Muscle layer of colon (tissue), 2 donors: ENCODE data around the gene ITK.

Source experiments
- H3K27ac ChIP-seq: one replicate; pipeline ENCODE4 v1.7.0; 2013; ENCODE audit warnings: low read depth, mild to moderate bottlenecking, low read length, moderate library complexity
- H3K27me3 ChIP-seq, 2 donors: one replicate each; pipeline ENCODE4 v1.7.0; 2013; ENCODE audit warnings: low read length in 2 of 2, mild to moderate bottlenecking in 2 of 2; ENCODE audit not compliant: insufficient read depth in 2 of 2, control insufficient read depth in 1 of 2
- H3K36me3 ChIP-seq: one replicate; pipeline ENCODE4 v1.7.0; 2013; ENCODE audit warnings: mild to moderate bottlenecking, low read length; ENCODE audit not compliant: insufficient read depth
- H3K4me1 ChIP-seq: one replicate; pipeline ENCODE4 v1.7.0; 2013; ENCODE audit warnings: mild to moderate bottlenecking, low read length; ENCODE audit not compliant: insufficient read depth
- H3K4me3 ChIP-seq, 2 donors: one replicate each; pipeline ENCODE4 v1.7.0; 2013; ENCODE audit warnings: low read length in 2 of 2, low read depth in 1 of 2, mild to moderate bottlenecking in 1 of 2, moderate library complexity in 1 of 2
- H3K9ac ChIP-seq: one replicate; pipeline ENCODE4 v1.7.0; 2013; ENCODE audit warnings: low read length
- H3K9me3 ChIP-seq: one replicate; pipeline ENCODE4 v1.7.0; 2013; ENCODE audit warnings: mild to moderate bottlenecking, low read length
- donor health status: abdominal sarcoma.
- donor health status: Adenocarcinoma of cecum.

ITK gene

GRCh38 chr5:157278319-157279037, 97.8 kb downstream of the ITK start:
- Histone ChIP-seq H3K9ac (no peak overlapping the region), H3K27me3 (no peaks in the 10 kb centered on the region), H3K9me3 (no peaks in the 10 kb centered on the region), H3K27ac (no peak overlapping the region), H3K4me1 (no peaks in the 10 kb centered on the region), H3K4me3 (no peak overlapping the region), H3K36me3 (no peaks in the 10 kb centered on the region)

GRCh38 chr5:157279605-157280239, 99.1 kb downstream of the ITK start:
- H3K9me3 ChIP-seq: no peaks in the 10 kb centered on the region
- H3K4me3 ChIP-seq: no peak overlapping the region
- no peak overlapping the region for H3K9ac ChIP-seq
- no peaks in the 10 kb centered on the region for H3K27me3 ChIP-seq
- H3K27ac ChIP-seq: no peak overlapping the region
- H3K36me3 ChIP-seq: no peaks in the 10 kb centered on the region
- no peaks in the 10 kb centered on the region for H3K4me1 ChIP-seq

DNA sequence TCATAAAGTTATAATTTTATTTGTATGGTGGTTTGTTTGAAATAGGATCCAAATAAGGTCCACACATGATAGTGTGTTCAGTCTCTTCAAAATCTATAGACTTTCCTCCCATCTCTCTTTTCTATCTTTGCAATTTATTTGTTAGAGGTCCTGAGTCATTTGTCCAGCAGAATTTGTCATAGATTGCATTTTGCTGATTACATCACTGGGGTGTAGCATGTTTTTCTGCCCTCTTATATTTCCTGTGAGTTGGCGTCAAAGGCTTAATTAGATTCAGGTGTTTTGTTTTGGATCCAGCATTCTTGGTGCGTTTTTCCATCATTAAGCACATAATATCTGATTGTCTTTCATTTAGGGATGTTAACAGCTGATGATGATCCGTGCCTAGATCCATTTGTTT, 100.3 kb downstream of the ITK start:
- Histone ChIP-seq H3K9me3 (no peaks in the 10 kb centered on the region), H3K27me3 (no peaks in the 10 kb centered on the region), H3K9ac (no peak overlapping the region)

GRCh38 chr5:157282150-157282549, 101.5 kb downstream of the ITK start:
- Histone ChIP-seq H3K27me3 (no peaks in the 10 kb centered on the region), H3K9ac (no peak overlapping the region), H3K4me1 (no peaks in the 10 kb centered on the region), H3K9me3 (no peaks in the 10 kb centered on the region), H3K4me3 (no peak overlapping the region), H3K27ac (no peak overlapping the region), H3K36me3 (no peaks in the 10 kb centered on the region)

More for the DNA sequence above, 100.3 kb downstream of the ITK start:
- Histone ChIP-seq H3K36me3 (no peaks in the 10 kb centered on the region), H3K4me3 (no peak overlapping the region), H3K4me1 (no peaks in the 10 kb centered on the region), H3K27ac (no peak overlapping the region)

DNA sequence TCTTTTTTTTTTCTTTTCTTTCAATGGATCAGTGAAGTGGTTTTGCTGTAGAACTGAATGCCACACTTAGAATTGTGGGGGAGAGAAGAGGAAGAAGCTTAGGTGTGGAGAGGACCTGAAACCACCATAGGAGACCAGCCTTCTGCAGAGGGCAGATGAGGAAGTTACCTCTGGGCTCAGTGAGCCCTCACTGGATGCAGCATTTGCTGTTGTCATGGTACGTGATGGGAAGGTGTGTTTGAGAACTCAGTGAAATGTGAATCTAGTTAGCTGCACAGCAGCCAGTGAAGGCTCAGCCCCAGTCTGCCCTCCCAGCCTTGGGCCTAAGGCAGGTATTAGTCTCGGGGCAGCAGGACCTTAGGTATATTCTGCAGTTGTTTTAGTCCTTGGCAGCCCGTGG, 102.8 kb downstream of the ITK start:
- no peak overlapping the region for H3K9ac ChIP-seq
- no peak overlapping the region for H3K4me3 ChIP-seq
- H3K36me3 ChIP-seq: no peaks in the 10 kb centered on the region
- H3K27ac ChIP-seq: no peak overlapping the region
- no peaks in the 10 kb centered on the region for H3K4me1 ChIP-seq
- no peaks in the 10 kb centered on the region for H3K27me3 ChIP-seq
- no peaks in the 10 kb centered on the region for H3K9me3 ChIP-seq

DNA sequence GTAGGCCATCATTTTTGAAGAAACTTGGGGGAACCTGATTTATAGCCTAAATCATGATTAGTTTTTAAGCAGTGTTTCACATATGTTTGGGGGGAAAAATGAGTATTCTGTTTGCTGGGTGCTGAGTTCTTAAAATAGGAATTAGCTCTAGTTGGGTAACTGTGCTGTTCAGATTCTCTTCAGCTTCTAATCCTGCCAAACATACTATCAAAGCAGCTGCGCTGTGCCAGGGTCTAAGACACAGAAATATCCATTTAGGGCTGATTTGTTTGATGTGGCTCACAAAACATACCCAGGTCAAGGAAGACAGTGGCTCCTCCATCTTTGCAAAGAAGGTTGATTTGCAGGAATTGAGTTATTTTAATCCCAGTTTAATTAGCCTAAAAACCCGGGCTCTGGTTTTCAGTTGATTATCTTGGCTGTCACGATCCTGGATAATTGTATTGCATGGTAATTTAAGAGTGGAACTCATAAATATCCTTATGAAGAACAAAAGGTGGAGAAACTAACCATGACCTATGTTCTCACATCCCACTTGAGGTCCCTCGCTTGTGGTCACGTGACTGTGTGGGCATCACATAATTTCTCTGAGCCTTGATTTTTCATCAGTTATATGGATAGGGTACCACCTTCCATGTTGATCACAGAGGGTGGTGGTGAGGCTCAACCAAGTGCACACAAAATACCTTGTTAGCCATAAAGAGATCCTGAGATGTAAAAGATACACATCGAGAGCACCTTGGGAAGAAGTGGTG, 104.0 kb downstream of the ITK start:
- Histone ChIP-seq H3K27me3 (no peaks in the 10 kb centered on the region), H3K4me1 (no peaks in the 10 kb centered on the region), H3K27ac (no peak overlapping the region), H3K36me3 (no peaks in the 10 kb centered on the region), H3K9ac (no peak overlapping the region), H3K9me3 (no peaks in the 10 kb centered on the region), H3K4me3 (no peak overlapping the region)

GRCh38 chr5:157285310-157286035, 104.8 kb downstream of the ITK start:
- Histone ChIP-seq H3K9ac (no peak overlapping the region), H3K27me3 (no peaks in the 10 kb centered on the region), H3K9me3 (no peaks in the 10 kb centered on the region), H3K36me3 (no peaks in the 10 kb centered on the region), H3K4me1 (no peaks in the 10 kb centered on the region), H3K4me3 (no peak overlapping the region), H3K27ac (no peak overlapping the region)

DNA sequence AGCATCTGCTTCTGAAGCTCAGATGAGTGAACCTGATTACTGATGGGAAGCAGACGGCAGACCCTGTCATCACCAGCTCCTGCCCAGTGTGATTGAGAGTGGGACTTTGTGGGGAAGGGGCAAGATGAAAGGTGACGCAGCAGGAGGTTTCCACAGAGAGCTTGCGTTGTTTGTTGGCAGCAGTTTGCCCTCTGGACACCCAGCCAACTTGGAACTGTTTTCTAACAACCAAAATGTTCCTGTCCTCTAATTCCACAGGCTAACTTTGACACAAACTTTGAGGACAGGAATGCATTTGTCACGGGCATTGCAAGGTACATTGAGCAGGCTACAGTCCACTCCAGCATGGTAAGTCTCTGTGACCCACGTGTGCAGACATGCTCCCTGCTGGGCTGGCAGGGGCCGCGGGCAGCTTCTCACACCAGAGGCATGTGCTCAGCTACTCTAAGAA, 106.1 kb downstream of the ITK start:
- no peaks in the 10 kb centered on the region for H3K4me1 ChIP-seq
- H3K9ac ChIP-seq: no peak overlapping the region
- no peaks in the 10 kb centered on the region for H3K9me3 ChIP-seq
- H3K4me3 ChIP-seq: no peak overlapping the region
- H3K27ac ChIP-seq: no peak overlapping the region
- no peaks in the 10 kb centered on the region for H3K27me3 ChIP-seq
- no peaks in the 10 kb centered on the region for H3K36me3 ChIP-seq

- Histone ChIP-seq H3K4me1 (no peaks in the 10 kb centered on the region), H3K9me3 (no peaks in the 10 kb centered on the region), H3K9ac (no peak overlapping the region), H3K27me3 (no peaks in the 10 kb centered on the region), H3K27ac (no peak overlapping the region), H3K4me3 (no peak overlapping the region), H3K36me3 (no peaks in the 10 kb centered on the region)
These were observed 107.9 kb downstream of the ITK start for GRCh38 chr5:157288405-157289163.

GRCh38 chr5:157289164-157289819, 108.7 kb downstream of the ITK start:
- H3K9me3 ChIP-seq: no peaks in the 10 kb centered on the region
- H3K4me3 ChIP-seq: no peak overlapping the region
- H3K27ac ChIP-seq: no peak overlapping the region
- no peak overlapping the region for H3K9ac ChIP-seq
- H3K27me3 ChIP-seq: no peaks in the 10 kb centered on the region
- H3K36me3 ChIP-seq: no peaks in the 10 kb centered on the region
- no peaks in the 10 kb centered on the region for H3K4me1 ChIP-seq
